Keratinocyte (primary cell): ENCODE results near the gene OR52B6. TPM values are rescaled to one million over a fixed set of nuclear protein-coding genes. Genes with fewer than 3 reads are reported as not detected.

Source experiments
- DNase-seq: peaks from one replicate; pipeline ENCODE4 v3.0.0-alpha.2; 2011; ENCODE audit warnings: low read depth, missing footprints, low spot score
- FAIRE-seq: peaks from 2 replicates; lab custom pipeline; 2011; peaks lifted over from hg19 to GRCh38; lab: Jason Lieb, UNC
- H2AFZ ChIP-seq: 2 replicates; pipeline ENCODE4 v1.6.0; 2012; ENCODE audit warnings: low read length, control low read depth, inconsistent platforms; ENCODE audit not compliant: control insufficient read depth
- H3K27ac ChIP-seq: 2 replicates; pipeline ENCODE4 v1.5.1; 2011; ENCODE audit warnings: low read length; ENCODE audit not compliant: control insufficient read depth, insufficient read depth
- H3K27me3 ChIP-seq: 3 replicates; pipeline ENCODE4 v1.6.0; 2011; ENCODE audit warnings: low read length; ENCODE audit not compliant: control insufficient read depth, insufficient read depth; ENCODE audit errors: extremely low read depth
- H3K36me3 ChIP-seq, 2 experiments: 2 replicates in 1 of 2; 3 replicates in 1 of 2; pipeline ENCODE4 v1.5.1; 2011; ENCODE audit warnings: low read length in 2 of 2, mild to moderate bottlenecking in 1 of 2; ENCODE audit not compliant: control insufficient read depth in 2 of 2, insufficient read depth in 2 of 2; ENCODE audit errors: extremely low read depth in 1 of 2
- H3K4me1 ChIP-seq: 3 replicates; pipeline ENCODE4 v1.5.1; 2011; ENCODE audit warnings: low read length; ENCODE audit not compliant: control insufficient read depth, insufficient read depth; ENCODE audit errors: extremely low read depth
- H3K4me2 ChIP-seq: 3 replicates; pipeline ENCODE4 v1.6.0; 2011; ENCODE audit warnings: low read depth, low read length; ENCODE audit not compliant: control insufficient read depth, insufficient read depth; ENCODE audit errors: extremely low read depth
- H3K4me3 ChIP-seq, 3 experiments: fragments of 200-600 bp in 1 of 3; sonication (generic) in 1 of 3; 2 replicates in 2 of 3; 3 replicates in 1 of 3; pipeline ENCODE4 v1.5.1; 2011 to 2016; ENCODE audit warnings: low read length in 3 of 3, mild to moderate bottlenecking in 3 of 3, control low read depth in 2 of 3, inconsistent platforms in 1 of 3, low read depth in 1 of 3, mixed read lengths in 1 of 3, mixed run types in 1 of 3, moderate library complexity in 1 of 3; ENCODE audit not compliant: control insufficient read depth in 2 of 3, insufficient read depth in 2 of 3; ENCODE audit errors: extremely low read depth in 1 of 3
- H3K79me2 ChIP-seq: 2 replicates; pipeline ENCODE4 v1.6.0; 2012; ENCODE audit warnings: low read length; ENCODE audit not compliant: control insufficient read depth, insufficient read depth
- H3K9ac ChIP-seq: 3 replicates; pipeline ENCODE4 v1.6.0; 2011; ENCODE audit warnings: low read length; ENCODE audit not compliant: control insufficient read depth, insufficient read depth; ENCODE audit errors: extremely low read depth
- H3K9me1 ChIP-seq: 3 replicates; pipeline ENCODE4 v1.6.0; 2011; ENCODE audit warnings: low read length; ENCODE audit not compliant: control insufficient read depth, insufficient read depth; ENCODE audit errors: extremely low read depth
- H3K9me3 ChIP-seq: 2 replicates; pipeline ENCODE4 v1.5.1; 2012; ENCODE audit warnings: low read depth, low read length; ENCODE audit not compliant: control insufficient read depth
- H4K20me1 ChIP-seq: 3 replicates; pipeline ENCODE4 v1.6.0; 2011; ENCODE audit warnings: low read length; ENCODE audit not compliant: control insufficient read depth, insufficient read depth; ENCODE audit errors: extremely low read depth
- EZH2 ChIP-seq: IDR thresholded peaks from one replicate; pipeline ENCODE4 v1.6.1; 2012; ENCODE audit warnings: inconsistent platforms, mild to moderate bottlenecking, low read length, moderate library complexity
- dilution Hi-C: fragments of 300-500 bp; cut with MboI; formaldehyde crosslinking; loops from one replicate; pipeline ENCODE4 v1.7.0; 2020; ENCODE audit warnings: low sequenced_read_pairs; ENCODE audit not compliant: extremely low pct_ligation_motif_present
- polyA plus RNA-seq, 5 experiments: library from polyadenylated mRNA; depleted of rRNA in 3 of 5; stranded (reverse) in 3 of 5; stranded (forward) in 1 of 5; unstranded in 1 of 5; fragments of >200 nt; gene quantifications; 1 replicate in 1 of 5; 2 replicates in 3 of 5; 3 replicates in 1 of 5; pipeline versions ENCODE4 v1.2.1 to v1.2.3, GENCODE V29; 2011 to 2012; ENCODE audit warnings: missing spikeins in 2 of 5, low read depth in 1 of 5, low replicate concordance in 1 of 5
- TF ChIP-seq, protein P1 (sequence below), 3 experiments: IDR thresholded peaks in 1 of 3; conservative IDR thresholded peaks in 1 of 3; optimal IDR thresholded peaks in 1 of 3; 2 replicates in 2 of 3; 3 replicates in 1 of 3; pipeline versions ENCODE3 to v1.5.1; 2011; ENCODE audit warnings: low read length in 3 of 3, mild to moderate bottlenecking in 3 of 3, moderate library complexity in 2 of 3, control low read depth in 1 of 3, inconsistent platforms in 1 of 3; ENCODE audit not compliant: insufficient read depth in 2 of 3; ENCODE audit errors: extremely low read depth in 1 of 3

OR52B6 gene
- polyA plus RNA-seq, 1 donor (not counting 4 experiments of a cell fraction or from before 2014, with no cell fraction given), result not detected

DNA sequence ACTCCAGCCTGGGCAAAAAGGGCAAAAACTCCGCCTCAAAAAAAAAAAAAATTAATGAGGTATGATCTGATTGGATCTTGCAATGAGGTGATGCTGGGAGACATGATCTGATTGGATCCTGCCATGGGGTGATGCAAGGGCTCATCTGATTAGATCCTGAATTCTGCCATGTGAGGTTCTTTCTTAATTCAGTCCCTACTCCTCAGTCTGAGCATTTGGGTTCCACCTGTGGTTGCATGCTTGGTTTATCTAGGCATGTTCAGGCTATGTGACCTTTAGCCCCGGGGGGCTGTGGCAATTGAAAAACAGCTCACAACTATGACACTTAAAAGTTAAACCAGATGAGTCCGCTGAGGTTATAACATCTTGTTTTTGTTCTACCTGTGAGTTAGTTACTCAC lies 10.9 kb downstream of the OR52B6 start:
- H3K4me1 ChIP-seq, result peaks cover 2% of the 10 kb centered on the region
- dilution Hi-C loops, result no loop called here

DNA sequence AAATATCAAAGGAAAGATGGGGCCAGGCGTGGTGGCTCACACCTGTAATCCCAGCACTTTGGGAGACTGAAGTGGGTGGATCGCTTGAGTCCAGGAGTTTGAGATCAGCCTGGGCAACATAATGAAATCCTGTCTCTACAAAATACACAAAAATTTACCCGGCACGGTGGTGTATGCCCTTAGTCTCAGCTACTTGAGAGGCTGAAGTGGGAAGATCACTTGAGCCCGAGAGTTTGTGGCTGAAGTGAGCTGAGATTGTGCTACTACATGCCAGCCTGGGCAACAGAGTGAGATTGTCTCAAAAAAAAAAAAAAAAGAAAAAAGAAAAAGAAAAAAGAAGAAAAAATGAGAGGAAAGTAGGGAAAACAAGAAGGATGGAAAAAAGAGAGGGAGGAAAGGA lies 11.9 kb downstream of the OR52B6 start:
- no peaks in the 10 kb centered on the region for H3K9me1 ChIP-seq
- peaks cover 11% of the 10 kb centered on the region for H3K4me1 ChIP-seq
- H3K4me2 ChIP-seq, result no peak overlapping the region
- H3K79me2 ChIP-seq, result no peaks in the 10 kb centered on the region
- no peak overlapping the region for H3K9ac ChIP-seq
- DNase-seq, result no peak
- H4K20me1 ChIP-seq, result no peaks in the 10 kb centered on the region
- no peaks in the 10 kb centered on the region for H3K36me3 ChIP-seq
- no peak overlapping the region for H2AFZ ChIP-seq
- no peak overlapping the region for H3K4me3 ChIP-seq
- no peak for FAIRE-seq
- H3K27ac ChIP-seq, result no peak overlapping the region
- no peaks in the 10 kb centered on the region for H3K9me3 ChIP-seq
- no peaks in the 10 kb centered on the region for H3K27me3 ChIP-seq
- TF ChIP-seq, protein P1, sequence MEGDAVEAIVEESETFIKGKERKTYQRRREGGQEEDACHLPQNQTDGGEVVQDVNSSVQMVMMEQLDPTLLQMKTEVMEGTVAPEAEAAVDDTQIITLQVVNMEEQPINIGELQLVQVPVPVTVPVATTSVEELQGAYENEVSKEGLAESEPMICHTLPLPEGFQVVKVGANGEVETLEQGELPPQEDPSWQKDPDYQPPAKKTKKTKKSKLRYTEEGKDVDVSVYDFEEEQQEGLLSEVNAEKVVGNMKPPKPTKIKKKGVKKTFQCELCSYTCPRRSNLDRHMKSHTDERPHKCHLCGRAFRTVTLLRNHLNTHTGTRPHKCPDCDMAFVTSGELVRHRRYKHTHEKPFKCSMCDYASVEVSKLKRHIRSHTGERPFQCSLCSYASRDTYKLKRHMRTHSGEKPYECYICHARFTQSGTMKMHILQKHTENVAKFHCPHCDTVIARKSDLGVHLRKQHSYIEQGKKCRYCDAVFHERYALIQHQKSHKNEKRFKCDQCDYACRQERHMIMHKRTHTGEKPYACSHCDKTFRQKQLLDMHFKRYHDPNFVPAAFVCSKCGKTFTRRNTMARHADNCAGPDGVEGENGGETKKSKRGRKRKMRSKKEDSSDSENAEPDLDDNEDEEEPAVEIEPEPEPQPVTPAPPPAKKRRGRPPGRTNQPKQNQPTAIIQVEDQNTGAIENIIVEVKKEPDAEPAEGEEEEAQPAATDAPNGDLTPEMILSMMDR (optimal IDR thresholded peaks at IDR 0.05 in 1 of 3, IDR thresholded peaks at IDR 0.05 in 1 of 3, conservative IDR thresholded peaks at IDR 0.05 in 1 of 3; ENCODE audit: extremely low read depth in 1 of 3, insufficient read depth in 2 of 3, low read length in 3 of 3), result no peak
- TF ChIP-seq EZH2, result no peak
- dilution Hi-C loops, result no loop called here

More for the DNA sequence above, 10.9 kb downstream of the OR52B6 start:
- Histone ChIP-seq H3K9me3 (no peaks in the 10 kb centered on the region), H3K27me3 (no peaks in the 10 kb centered on the region), H3K36me3 (no peaks in the 10 kb centered on the region), H3K4me3 (no peak overlapping the region), H4K20me1 (no peaks in the 10 kb centered on the region), H3K9me1 (no peaks in the 10 kb centered on the region), H3K4me2 (no peak overlapping the region), H3K27ac (no peak overlapping the region), H3K79me2 (no peaks in the 10 kb centered on the region), H3K9ac (no peak overlapping the region), H2AFZ (no peak overlapping the region)
- TF ChIP-seq EZH2, result no peak
- TF ChIP-seq, protein P1 (optimal IDR thresholded peaks at IDR 0.05 in 1 of 3, IDR thresholded peaks at IDR 0.05 in 1 of 3, conservative IDR thresholded peaks at IDR 0.05 in 1 of 3; ENCODE audit: extremely low read depth in 1 of 3, insufficient read depth in 2 of 3, low read length in 3 of 3), result no peak
- DNase-seq (no peak), FAIRE-seq (no peak)
